Activated effector memory CD4-positive, alpha-beta T cell treated with anti-CD3 and anti-CD28 coated beads, Interleukin-2, amount 50 U/mL, for 16 hours (primary cell): ENCODE measurements around the gene SYNPO2.
"Not testable (repeated sequence)": the region's sequence is repeated elsewhere in the genome, so short reads cannot be mapped to it uniquely, and the experiment has no call there.

Source experiments
- DNase-seq: peaks from one replicate; pipeline ENCODE4 v3.0.0-alpha.2; 2020

SYNPO2 gene

GRCh38 chr4:118939169-118939783 is 50.6 kb downstream of the SYNPO2 start:
- no peak for DNase-seq

GRCh38 chr4:118941149-118941548 is 52.5 kb downstream of the SYNPO2 start:
- DNase-seq = no peak

GRCh38 chr4:118941799-118942198 is 53.1 kb downstream of the SYNPO2 start:
- no peak for DNase-seq

- DNase-seq = no peak
These were observed 53.8 kb downstream of the SYNPO2 start for GRCh38 chr4:118942465-118942864.

GRCh38 chr4:118947095-118947494 is 58.4 kb downstream of the SYNPO2 start:
- no peak for DNase-seq

- DNase-seq = no peak
These were observed 60.0 kb downstream of the SYNPO2 start for GRCh38 chr4:118948545-118949144.

- DNase-seq = no peak
These were observed 61.6 kb downstream of the SYNPO2 start for GRCh38 chr4:118950224-118950623.

GRCh38 chr4:118950929-118951570 is 62.4 kb downstream of the SYNPO2 start:
- no peak for DNase-seq

GRCh38 chr4:118953276-118953675 is 64.6 kb downstream of the SYNPO2 start:
- no peak for DNase-seq

GRCh38 chr4:118954246-118954645 is 65.6 kb downstream of the SYNPO2 start:
- DNase-seq = no peak

GRCh38 chr4:118955515-118955914 is 66.9 kb downstream of the SYNPO2 start:
- DNase-seq = no peak

GRCh38 chr4:118957722-118958445 is 69.2 kb downstream of the SYNPO2 start:
- no peak for DNase-seq

GRCh38 chr4:118962540-118962939 is 73.9 kb downstream of the SYNPO2 start:
- no peak for DNase-seq

- no peak for DNase-seq
These were observed 76.3 kb downstream of the SYNPO2 start for GRCh38 chr4:118964891-118965411.

- DNase-seq = no peak
These were observed 78.7 kb downstream of the SYNPO2 start for GRCh38 chr4:118967393-118967792.

- no peak for DNase-seq
These were observed 79.4 kb downstream of the SYNPO2 start for GRCh38 chr4:118968005-118968404.

GRCh38 chr4:118968813-118969212 is 80.2 kb downstream of the SYNPO2 start:
- DNase-seq = no peak

- no peak for DNase-seq
These were observed 80.7 kb downstream of the SYNPO2 start for GRCh38 chr4:118969359-118969758.

GRCh38 chr4:118972167-118972566 is 83.5 kb downstream of the SYNPO2 start:
- no peak for DNase-seq

GRCh38 chr4:118973295-118973694 is 84.6 kb downstream of the SYNPO2 start:
- DNase-seq = no peak

GRCh38 chr4:118974758-118975157 is 86.1 kb downstream of the SYNPO2 start:
- no peak for DNase-seq

- no peak for DNase-seq
These were observed 87.0 kb downstream of the SYNPO2 start for GRCh38 chr4:118975449-118976192.

- not testable (repeated sequence) for DNase-seq
These were observed 87.5 kb downstream of the SYNPO2 start for GRCh38 chr4:118976193-118976560.
